ENCODE results near the gene PRDM10.

- TF ChIP-seq CTCF (IDR thresholded peaks at IDR 0.05 in 8 of 11, conservative IDR thresholded peaks at IDR 0.05 in 3 of 11) (peak in 2 of 11 experiments; percentile 7 to 38), POLR2A (IDR thresholded peaks at IDR 0.05) (peak in 2 of 3 donors; percentile 42 to 65), POLR2AphosphoS5 (IDR thresholded peaks at IDR 0.05) (peak; percentile 80 to 94 (median 93))
Measured at GRCh38 chr11:130002846-130003716, 446 bp upstream of the PRDM10 start.
